ENCODE measurements around the gene RNF43.

Gene RNF43

DNA sequence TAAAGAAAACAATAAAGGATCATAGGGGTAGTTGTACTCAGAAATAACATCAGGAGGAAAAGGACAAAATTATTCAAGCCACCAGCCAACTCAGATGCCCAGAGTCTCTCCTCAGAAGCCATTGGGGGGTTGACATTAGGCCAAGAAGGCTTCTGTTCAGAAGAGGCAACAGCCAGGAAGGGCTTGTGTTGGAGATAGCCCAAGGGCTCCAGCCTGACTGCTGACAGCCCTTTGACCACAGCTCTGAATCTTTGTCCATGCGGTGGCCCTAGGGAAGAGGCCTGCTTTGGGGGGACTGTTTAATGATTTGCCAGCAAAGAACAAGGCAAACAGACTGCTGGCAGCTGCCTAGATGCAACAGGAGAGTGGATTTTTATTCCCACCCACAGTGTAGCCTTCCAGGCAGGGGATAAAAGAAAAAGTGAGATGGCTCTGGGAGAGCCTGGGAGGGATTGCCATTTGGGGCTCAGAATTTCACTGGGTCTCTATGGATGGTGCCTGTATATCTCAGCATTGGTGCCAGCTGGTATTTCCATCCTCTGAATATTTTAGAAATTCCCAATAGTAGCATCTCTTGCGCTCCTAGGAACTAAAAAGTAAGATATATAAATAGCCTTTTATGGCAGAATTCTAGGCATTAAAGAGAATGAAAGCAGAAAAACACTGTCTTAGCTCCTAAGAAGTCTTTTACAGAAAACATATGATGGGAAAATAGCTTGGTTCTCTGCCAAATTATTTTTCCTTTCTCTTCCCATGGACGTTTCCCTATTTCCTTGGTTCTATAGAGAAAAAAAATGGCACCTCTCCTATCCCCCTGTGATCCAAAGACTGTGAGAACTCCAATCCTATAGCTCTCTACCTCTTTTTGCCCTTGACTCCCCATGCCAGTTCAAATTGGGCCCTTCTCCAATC lies 36.0 kb downstream of the RNF43 start:
- no peak for DNase-seq (ENCODE audit: low spot score)

DNA sequence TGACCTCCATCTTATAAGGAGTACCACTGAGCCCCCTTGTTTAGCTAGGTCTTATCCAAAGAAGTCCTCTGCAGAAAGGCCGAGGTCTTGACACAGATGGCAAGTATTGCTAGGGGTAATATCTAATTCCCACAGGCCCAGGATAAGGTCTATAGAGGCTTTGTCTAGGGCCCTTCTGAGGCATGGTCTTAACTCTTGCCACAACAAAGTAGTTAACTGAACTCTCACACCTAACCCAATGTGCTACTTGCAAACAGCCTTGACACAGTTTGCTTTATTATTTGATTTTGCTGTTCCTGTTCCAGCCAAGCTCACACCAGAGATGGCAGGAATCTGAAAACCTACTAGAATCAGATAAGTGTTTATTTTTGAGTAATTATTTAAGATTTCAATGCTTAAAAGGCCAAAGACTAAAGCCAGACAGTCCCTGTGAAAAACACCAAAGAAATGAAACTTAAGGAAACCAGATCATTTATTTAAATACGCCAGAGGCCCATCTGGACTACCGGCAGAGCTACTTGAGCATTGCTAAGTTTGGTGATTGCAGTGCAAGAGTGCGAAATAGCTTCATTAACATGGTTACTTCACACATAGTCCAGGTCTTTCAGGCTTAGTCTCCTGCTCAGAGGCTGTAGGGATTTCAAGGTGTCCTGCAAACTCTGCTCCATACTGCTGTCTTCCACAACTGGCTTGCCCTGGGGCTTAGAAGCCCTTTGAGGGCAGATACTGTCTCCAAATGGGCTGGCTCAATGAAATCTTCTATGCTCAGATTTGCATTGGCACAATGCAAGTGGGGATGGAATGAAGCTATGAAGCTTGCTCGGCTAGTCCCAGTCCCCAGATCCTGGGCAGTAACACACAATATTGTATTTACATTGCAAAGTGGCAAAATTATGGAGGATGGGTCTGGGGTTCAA lies 36.9 kb downstream of the RNF43 start:
- DNase-seq (ENCODE audit: low spot score): no peak

DNA sequence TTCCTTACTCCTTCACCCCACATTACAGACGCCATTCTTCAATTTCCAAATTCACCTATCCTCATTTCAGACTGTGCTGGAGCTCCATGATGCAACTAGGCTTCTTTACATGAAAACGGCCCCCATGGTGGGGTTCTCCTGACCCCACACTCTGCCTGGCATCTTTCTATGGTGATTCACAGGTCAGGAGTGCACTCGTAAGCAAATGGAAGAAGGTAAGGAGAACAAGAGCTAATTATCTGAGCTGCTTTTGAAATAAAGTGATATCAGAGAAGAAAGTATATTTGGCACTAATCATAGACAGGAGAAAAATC lies 37.9 kb downstream of the RNF43 start:
- DNase-seq (ENCODE audit: low spot score): no peak

DNA sequence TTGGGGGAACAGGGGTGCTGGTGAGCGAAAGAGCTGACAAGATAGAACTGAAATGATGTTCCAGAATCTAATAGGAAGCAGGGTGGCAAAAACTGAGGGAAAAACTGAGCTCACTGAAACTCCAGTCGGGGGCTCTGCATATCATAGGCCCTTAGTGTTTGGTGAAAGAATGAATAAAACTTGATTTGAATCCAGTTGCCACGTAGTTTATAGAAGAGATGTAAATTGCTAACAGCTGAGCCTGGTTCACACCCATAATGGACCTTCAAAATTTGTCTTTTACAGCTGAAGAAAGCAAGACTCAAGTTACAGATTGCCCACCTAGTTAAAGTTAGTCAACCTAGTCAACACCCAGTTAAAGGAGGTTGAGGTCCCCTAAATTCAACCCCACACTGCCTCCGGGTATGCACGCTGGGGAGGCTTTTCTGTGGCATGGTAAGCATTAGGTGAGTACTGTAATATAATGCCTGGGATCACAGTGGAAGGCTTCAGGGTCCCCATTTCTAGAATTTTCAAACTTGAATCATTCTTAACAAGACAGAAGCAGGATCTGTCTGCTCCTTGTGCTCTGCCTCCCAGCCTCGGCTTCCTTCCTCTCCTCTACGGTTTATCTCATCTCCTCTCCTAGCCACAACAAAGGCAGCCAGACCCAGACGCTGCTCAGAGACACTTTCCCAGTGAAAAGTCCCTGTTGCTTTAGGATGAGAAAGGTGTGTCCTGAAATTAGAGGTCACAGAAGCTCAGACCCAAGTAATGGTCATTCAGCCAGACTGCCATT lies 38.4 kb downstream of the RNF43 start:
- DNase-seq (ENCODE audit: low spot score): no peak

DNA sequence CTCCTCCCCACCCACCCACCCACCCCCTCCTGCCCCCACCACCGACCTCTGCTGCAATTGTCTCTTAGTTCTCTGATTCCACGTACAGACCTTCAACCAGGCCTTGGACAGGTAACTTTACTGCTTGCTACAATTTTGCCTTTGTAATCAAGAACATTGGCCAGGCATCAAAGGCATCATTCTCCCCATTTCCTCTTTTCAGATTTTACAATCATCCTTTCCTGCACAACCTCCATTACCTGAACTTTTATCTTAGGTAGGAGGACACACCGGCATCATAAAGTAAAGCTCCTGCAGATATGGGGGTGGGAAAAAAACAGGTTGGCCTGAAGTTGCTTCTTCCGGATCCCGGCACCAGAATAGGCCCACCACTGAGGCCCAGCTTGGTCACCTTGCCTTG lies 39.7 kb downstream of the RNF43 start:
- no peak for DNase-seq (ENCODE audit: low spot score)

DNA sequence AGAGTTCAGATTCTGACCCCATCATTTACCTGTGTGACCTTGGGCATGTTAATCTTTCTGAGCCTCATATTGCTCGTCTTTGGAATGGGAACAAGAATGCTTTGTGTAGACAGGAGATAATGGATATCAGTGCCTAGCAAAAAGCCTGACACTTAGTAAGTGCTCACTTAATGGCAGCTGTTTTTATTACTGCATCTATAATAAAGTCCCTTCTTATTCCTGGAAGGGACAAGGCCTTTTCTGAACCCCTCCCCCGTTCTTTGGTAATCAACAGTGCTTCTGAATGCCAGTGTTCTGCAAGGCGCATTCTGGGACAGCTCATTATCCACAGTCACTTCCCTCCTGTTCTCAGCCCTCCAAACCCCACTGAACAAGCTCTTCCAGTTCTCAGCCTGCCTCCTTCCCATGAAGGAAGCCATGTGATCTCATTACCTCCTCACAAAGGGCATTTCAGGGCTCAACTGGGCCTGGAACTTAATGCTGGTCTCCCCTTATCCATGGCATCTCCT lies 40.2 kb downstream of the RNF43 start:
- DNase-seq (ENCODE audit: low spot score): no peak

DNA sequence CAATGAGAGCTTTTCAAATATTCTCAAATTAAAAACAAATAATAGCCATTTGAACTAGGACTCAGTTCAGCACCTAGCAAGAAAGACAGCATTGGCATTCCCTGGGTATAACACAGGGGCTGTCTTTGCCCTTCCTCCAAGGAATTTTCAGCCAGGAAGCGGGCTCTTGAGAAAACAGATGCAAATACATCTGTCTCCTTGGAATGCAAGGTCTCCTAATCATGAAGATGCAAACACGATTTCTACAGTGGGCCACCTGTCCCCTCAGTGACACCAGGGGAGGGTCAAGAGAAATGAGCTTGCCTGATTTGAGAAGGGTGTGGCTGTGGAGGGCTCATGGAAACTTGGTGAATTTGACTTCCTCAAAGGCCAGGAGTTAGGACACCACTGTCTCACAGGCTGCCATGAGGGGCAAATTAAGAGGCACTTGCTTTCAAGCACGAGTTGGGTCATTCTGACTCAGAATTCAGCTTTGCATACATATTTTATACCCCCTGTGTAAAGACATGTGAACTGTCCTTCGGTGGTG lies 40.8 kb downstream of the RNF43 start:
- DNase-seq (ENCODE audit: low spot score): no peak

DNA sequence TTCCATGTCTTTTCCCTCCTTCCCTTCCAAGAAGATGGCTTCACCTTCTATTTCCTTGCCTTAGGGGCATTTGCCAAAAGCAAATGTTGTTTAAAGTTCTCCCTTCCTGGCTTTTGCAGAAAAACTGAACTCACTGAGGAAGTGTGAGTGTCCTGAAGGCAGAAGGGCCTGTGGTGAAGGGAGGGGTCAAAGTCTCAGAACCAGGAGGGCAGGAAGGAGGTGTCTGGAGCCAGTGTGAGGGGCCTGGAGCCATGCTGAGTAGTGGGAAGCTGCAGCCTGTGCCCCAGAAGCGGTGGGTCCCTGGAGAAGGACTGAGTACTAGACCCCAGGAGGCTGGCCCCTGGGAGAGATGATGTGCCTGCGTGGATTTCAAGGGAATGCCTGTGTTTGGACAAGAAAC lies 41.5 kb downstream of the RNF43 start:
- no peak for DNase-seq (ENCODE audit: low spot score)

DNA sequence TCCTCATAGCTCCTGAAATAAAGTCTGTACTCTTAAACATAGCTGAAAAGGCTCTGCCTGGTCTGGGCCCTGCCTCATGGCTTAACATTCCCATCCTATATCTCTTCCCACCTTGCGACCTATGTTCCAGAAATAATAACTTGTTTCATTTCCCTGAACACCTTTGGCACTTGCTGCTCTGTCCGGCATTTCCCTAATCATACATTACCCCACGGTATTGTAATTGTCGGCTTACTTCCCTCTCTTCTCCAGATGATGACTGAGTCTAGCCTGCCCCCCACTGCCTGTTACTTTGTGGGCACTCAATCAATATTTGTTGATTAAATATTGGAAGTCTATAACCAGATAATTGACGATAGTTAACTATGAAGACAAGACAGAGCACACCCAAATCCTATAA lies 42.1 kb downstream of the RNF43 start:
- no peak for DNase-seq (ENCODE audit: low spot score)

DNA sequence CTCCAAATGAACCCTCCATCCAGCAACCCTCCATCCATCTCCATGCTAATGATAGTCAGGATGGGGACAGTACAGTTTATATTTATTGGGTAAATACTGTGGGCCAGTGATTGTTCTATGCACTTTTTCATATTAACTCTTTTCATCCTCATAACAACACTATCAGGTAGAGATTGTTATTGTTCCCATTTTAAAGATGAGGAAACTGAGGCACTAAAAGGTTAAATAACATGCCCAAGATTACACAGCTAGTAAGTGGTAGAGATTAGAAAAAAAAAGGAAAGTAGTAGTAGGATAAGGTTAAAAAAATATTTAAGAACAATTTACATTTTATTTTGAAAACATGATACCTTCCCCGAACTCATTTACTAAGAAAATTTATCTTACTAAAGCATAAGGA lies 43.4 kb downstream of the RNF43 start:
- no peak for DNase-seq (ENCODE audit: low spot score)

DNA sequence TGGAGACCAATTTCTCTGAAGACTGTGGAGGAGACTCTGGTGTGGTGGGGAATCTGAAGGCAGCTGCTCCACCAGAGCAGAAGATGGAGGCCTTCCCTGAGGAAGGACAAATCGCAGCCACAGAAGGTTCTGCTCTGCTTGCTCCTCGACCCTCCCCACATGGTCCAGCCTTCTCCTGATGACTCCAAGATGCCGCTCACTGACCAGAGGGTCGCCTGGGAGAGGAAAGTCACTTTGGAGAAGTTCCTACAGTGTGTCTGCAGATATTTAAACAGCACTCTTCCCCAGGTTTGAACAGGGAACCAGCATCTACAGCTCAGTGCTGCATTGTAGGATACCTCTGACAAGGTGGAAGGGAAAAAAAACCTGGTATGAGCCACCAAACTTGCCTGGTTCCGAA lies 44.3 kb downstream of the RNF43 start:
- DNase-seq (ENCODE audit: low spot score): no peak

DNA sequence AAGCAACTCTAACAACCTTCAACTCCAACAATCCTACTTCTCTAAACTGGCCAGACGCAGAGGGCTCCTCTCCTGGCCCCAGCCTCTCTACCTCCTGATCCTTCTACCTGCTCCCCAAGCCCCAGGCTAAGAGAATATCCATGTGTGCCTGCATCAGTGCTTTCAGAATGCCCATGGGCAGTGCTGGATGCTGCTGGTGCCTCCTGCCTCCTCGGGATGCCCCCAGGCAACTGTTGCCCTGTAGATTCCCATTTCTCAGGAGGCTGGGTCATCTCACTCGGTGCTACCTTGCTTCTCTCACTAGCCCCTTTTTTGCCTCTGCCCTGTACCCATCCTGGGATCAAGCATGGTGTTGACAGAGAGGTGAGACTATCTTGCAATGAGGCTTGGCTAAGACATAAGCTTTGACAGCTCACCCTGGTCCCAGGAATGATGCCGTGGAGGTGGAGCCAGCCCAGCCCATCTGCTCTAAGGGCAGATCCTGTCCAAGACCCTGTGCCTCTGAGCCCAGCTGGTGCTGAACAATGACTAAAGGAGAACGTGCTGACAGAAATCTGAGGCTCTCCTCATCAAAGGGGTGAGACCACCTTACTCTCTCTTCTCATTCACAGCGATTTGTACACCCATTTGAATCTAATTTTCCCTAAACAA lies 45.9 kb downstream of the RNF43 start:
- no peak for DNase-seq (ENCODE audit: low spot score)

DNA sequence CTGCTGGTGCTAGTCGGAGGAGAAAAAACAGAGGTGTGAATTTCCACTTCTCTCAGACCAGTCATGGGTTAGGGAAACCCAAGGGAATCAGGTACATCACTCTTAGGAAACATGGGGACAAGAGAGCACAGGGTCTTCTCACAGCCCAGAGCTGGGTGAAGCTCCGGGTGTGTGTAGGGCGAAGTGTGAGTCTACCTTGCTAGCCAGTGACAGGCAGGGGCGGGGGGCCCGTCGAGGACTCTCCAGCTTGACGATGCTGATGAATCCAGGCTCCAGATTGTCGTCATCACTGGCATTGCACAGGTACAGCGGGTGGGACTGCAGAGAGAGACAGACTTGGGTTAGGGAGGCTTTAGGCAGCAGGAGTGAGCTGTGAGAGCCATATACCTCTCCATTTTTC lies 46.6 kb downstream of the RNF43 start:
- DNase-seq (ENCODE audit: low spot score): no peak

DNA sequence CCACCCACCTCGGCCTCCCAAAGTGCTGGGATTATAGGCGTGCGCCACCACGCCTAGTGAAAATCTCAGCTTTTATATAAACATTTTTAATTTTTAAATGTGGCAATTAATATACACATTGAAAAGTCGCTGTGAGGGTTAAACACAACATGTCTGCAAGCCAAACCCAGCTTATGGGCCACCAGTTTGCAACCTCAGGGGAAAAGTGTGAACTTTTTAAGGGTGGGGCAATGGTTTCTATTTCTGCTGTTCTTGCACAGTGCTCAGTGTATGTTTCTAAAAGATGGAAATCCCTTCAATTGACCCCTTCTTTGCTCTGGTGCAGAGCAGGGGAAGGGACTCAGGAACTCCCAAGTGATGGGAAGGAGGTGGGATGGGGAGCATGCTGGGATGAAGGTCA lies 47.0 kb downstream of the RNF43 start:
- DNase-seq (ENCODE audit: low spot score): no peak

DNA sequence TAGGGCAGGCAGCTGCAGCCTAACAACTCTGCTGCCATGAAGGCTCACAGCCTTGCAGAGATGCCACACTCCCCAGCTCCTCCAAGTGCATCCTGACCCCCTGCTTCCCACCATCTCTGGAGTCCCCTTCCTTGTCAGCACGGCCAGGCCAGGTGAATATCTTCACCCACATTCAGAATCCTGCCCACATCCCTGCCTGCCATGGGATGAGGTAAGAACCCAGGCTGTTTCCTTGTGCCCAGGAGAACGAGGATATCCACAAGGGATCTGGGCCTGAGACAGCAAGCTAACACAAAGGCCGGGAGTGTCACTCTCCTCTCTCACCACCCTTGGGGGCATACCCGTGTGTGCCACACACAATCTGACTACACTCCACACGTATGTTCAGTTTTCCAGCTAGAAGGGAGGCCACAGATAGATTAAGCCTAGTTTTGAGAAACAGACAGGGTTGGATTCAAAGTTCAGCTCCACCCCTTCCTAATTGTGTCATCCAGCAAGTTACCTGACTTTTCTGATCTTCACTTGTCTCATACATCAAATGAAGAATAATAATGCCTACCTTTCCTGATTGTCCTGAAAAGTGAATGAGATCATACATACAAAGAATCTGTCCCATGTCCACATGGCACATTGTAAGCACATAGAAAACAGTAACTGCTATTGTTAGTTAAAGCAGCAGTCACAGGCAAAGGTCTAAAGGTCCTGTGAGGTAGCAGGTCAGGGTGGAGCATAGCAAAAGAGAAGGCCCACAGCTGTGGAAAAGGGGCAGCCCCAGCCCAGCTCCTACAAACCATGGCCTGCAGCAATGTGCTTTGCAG lies 47.9 kb downstream of the RNF43 start:
- DNase-seq (ENCODE audit: low spot score): no peak

DNA sequence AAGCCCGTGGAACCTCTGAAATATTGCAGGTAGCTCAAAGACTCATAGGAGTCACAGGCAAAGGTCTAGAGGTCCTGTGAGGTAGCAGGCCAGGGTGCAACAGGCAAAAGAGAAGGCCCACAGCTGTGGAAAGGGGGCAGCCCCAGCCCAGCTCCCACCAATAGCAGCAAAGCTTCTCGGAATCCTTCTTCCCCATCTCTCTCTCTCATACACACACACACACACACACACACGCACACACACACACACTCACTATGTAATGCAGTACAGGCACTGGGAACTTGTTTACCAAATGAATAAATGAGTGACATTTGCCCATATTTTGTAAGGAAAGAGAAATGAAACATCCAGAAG lies 48.5 kb downstream of the RNF43 start:
- no peak for DNase-seq (ENCODE audit: low spot score)
